ENCODE data around the gene COPS7A.

Gene COPS7A

DNA sequence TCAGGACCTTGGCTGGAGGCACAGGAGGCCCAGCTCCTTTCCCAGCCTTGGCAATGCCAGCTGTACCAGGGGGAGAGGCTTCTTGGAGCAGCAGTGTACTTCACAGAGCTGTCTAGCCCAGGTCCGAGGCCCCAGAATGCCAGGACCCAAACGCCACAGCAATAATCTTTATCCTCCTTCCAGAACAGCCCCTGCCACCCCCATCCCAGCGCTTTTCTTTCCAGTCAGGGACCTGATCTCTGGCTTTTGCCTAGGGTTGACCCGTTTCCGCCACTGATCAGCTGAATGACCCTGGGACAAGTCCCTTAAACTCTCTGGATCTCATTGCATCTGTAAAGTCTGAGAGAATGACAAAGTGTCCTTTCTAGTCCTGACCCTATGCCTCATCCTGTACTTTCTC lies 53.5 kb downstream of the COPS7A start:
- TF ChIP-seq, protein P1, sequence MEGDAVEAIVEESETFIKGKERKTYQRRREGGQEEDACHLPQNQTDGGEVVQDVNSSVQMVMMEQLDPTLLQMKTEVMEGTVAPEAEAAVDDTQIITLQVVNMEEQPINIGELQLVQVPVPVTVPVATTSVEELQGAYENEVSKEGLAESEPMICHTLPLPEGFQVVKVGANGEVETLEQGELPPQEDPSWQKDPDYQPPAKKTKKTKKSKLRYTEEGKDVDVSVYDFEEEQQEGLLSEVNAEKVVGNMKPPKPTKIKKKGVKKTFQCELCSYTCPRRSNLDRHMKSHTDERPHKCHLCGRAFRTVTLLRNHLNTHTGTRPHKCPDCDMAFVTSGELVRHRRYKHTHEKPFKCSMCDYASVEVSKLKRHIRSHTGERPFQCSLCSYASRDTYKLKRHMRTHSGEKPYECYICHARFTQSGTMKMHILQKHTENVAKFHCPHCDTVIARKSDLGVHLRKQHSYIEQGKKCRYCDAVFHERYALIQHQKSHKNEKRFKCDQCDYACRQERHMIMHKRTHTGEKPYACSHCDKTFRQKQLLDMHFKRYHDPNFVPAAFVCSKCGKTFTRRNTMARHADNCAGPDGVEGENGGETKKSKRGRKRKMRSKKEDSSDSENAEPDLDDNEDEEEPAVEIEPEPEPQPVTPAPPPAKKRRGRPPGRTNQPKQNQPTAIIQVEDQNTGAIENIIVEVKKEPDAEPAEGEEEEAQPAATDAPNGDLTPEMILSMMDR (IDR thresholded peaks at IDR 0.05; ENCODE audit: borderline replicate concordance, control extremely low read depth, extremely low read depth, insufficient read depth, missing control alignments) = no peak
- DNase-seq (ENCODE audit: low spot score) = no peak
- in situ Hi-C loops (cut with MboI; ENCODE audit: low sequenced_read_pairs, unreplicated experiment) = no loop called here

DNA sequence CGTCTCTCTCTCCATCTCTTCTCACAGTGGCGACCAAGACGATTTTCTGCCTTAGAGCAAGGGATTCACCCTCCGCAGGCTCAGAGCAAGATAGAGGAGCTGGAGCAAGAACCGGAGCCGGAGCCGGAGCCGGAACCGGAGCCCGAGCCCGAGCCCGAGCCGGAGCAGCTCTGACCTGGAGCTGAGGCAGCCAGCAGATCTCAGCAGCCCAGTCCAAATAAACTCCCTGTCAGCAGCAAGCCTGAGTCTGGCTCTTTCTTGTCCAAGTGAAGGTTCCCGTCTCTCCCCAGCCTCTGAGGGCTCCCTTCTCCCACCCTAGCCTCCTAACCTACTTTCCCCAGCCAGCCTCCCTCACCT lies 54.3 kb downstream of the COPS7A start:
- TF ChIP-seq, protein P1 (IDR thresholded peaks at IDR 0.05; ENCODE audit: borderline replicate concordance, control extremely low read depth, extremely low read depth, insufficient read depth, missing control alignments) = no peak
- in situ Hi-C loops (cut with MboI; ENCODE audit: low sequenced_read_pairs, unreplicated experiment) = no loop called here
- no peak for DNase-seq (ENCODE audit: low spot score)

DNA sequence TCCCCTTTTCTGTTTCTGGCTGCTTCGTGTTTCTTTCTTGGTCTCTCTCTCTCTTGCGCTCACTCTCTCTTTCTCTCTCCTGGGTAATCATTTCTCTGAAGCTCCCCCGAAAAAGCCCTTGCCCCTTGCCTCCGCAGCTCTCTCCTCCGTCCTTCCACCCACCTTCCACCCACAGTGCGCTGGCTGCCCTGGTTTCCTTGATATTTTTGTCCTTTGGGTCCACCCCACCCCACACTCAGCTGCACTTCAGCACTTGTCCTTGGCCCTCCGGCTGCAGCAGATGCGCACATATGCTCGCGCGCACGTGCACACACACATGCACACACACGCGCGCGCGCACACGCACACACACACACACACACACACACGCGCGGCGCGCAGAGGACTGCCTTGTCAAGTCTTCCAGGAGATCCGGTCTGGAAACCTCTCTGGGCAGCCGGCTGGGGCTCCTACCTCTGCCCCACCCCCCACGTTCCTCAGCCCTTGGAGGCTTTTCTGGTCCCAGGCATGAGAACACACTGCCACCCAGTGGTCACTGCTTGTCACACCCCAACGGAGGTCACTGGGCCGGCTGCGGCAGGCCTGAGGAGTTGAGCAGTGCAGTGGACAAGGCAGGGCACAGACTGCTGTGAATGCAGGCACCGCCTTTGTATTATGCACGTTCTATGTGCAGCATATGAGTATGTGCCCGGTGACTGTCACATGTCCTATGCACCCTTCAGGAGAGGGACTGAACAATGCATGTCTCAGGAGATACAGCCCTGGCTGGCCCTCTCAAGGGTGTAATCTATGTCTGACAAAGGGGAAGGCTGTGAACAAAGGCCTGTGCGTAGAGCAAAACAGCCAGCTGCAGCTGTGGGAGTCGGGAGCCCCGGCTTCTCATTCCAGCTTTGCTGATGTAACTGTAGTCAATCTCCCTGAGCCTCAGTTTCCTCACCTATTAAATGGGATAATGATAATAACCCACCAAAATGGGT lies 55.0 kb downstream of the COPS7A start:
- TF ChIP-seq, protein P1 (IDR thresholded peaks at IDR 0.05; ENCODE audit: borderline replicate concordance, control extremely low read depth, extremely low read depth, insufficient read depth, missing control alignments) = peak; percentile 95
- peak; percentile 86 for DNase-seq (ENCODE audit: low spot score)
- in situ Hi-C loops (cut with MboI; ENCODE audit: low sequenced_read_pairs, unreplicated experiment) = no loop called here

DNA sequence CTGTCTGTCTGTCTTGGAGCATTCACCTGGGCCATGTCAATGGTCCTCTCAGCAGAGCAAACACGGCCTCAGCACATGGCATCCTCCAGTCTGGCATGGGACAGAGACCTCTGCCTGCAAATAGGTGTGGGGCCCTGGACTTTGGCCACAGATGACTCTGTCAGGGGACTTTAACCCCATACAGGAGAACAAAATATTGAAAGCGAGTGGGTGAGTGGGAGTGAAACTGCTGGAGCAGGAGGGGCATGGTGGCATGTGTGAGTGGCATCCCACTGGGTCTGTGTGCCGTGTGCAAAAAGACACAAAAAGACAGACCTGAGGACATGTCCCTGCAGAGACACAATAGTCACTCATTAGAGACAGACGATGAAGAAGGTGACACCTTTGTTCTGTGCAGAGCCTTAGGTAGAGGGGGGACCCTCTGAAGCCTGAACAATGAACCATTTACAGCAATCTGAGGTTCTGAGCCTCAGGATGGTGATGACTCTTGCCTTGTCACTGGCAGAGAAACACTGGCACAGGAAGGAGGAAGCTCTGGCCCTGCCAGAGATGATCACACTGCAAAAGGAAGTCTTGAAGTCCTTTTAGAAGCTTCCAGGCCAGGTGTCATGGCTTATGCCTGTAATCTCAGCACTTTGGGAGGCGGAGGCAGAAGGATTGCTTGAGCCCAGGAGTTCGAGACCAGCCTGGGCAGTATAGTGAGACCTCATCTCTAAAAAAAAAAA lies 56.0 kb downstream of the COPS7A start:
- in situ Hi-C loops (cut with MboI; ENCODE audit: low sequenced_read_pairs, unreplicated experiment) = loop anchor here (5.0 kb wide), 1 partner anchor 37 kb away; no protein-coding TSS in a partner anchor
- TF ChIP-seq, protein P1 (IDR thresholded peaks at IDR 0.05; ENCODE audit: borderline replicate concordance, control extremely low read depth, extremely low read depth, insufficient read depth, missing control alignments) = no peak
- no peak for DNase-seq (ENCODE audit: low spot score)

DNA sequence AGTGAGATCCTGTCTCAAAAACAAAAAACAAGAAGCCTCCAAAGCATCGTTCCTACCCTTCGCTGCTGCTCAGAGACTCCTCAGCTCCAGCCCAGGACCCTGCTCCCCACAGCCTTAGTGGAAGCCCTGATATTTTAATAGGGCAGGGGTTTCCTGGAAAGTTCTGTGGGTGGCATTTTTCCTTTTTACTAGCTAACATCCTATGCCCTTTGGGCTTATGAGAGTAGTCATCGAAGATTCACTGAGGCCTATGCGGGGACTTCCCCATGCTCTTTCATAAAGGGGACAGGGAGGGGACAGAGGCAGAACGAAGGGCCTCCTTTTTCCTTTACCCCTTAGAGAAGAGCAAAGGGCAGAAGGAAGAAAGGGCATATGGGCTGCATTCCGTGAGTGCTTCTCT lies 56.7 kb downstream of the COPS7A start:
- in situ Hi-C loops (cut with MboI; ENCODE audit: low sequenced_read_pairs, unreplicated experiment) = loop anchor here (5.0 kb wide), 1 partner anchor 37 kb away; no protein-coding TSS in a partner anchor
- TF ChIP-seq, protein P1 (IDR thresholded peaks at IDR 0.05; ENCODE audit: borderline replicate concordance, control extremely low read depth, extremely low read depth, insufficient read depth, missing control alignments) = no peak

More for the DNA sequence above, 56.7 kb downstream of the COPS7A start:
- no peak for DNase-seq (ENCODE audit: low spot score)
